Erythroblast (primary cell): ENCODE data around the gene RALGPS1.

ENCODE experiments used
- DNase-seq, 2 experiments: peaks; one replicate each; lab custom pipeline; 2025; lab: John Stamatoyannopoulos, UW
- GATA1 ChIP-seq: IDR thresholded peaks from 2 replicates; pipeline ENCODE4 v1.6.1; 2011; ENCODE audit warnings: low read depth, mild to moderate bottlenecking, control low read depth, low read length, moderate library complexity
- POLR2A ChIP-seq: IDR thresholded peaks from 2 replicates; pipeline ENCODE4 v1.6.1; 2011; ENCODE audit warnings: mild to moderate bottlenecking, low read length

RALGPS1 gene

DNA sequence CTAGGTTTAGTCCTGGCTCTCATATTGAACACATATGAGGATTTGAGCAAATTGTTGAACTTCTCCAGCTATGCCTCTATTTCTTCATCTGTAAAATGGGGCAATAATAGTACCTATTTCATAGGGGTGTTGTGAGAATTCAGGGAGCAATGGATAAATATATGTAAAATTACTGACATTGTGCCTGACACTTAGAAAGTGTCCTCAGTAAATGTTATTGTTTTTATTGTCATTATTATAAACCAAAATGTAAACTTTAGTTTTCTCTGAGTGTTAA is 106.2 kb downstream of the RALGPS1 start:
- TF ChIP-seq POLR2A (no peak), GATA1 (no peak)

GRCh38 chr9:127021664-127022363 is 107.2 kb downstream of the RALGPS1 start:
- DNase-seq: no peak
- no peak for TF ChIP-seq POLR2A
- no peak for TF ChIP-seq GATA1

More for the DNA sequence above, 106.2 kb downstream of the RALGPS1 start:
- no peak for DNase-seq

DNA sequence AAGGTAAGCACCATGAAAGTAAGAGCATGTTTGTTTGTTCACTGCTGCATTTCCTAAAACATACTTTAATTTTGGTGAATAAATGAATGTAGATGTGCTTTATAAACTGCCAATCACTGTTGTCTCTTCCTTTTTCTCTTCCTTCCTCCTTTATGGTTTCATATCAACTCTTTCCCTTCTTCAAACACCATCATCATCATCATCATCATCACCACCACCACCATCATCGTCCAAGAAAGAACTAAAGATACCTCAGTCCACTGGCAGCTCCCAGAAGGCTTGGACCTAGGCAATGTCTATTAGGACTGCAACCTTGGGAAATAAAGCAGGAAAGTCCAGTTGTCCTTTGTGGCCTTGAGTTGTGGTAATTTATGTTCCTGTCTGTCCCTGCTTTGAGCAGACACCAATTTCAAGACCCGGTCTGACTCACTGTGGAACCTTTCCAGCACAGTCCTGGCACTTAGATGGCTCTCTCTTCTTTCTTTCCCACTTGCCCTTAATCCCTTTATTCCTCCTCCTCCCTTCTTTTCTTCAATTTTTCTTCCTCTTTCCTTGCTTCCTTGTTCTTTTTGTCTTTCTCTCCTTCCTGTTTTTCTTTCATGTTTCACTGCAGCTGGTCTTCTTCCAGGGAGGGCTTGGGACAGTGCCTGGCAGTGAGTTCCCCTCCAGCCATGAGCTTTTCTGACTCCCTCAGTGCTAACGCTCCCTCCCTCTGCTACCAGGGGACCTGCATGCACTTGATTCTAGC is 108.5 kb downstream of the RALGPS1 start:
- TF ChIP-seq GATA1 (no peak), POLR2A (no peak)
- DNase-seq: no peak

DNA sequence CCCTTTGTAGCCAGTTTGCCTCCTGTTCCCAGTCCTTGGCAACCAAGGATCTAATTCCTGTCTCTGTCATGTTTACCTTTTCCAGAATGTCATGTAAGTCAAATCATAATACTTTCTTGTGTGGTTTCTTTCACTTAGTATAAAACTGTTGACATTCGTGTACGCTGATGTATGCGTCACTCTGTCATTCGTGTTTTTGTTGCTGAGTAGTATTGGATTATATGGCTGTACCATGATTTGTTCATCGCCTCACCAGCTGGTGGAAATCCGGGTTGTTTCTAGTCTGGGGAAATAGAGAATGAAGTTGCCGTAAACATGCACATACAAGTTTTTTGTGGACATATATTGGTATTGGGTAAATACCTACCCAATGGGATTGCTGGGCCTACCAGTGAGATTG is 110.5 kb downstream of the RALGPS1 start:
- TF ChIP-seq GATA1 (no peak), POLR2A (no peak)
- no peak for DNase-seq

GRCh38 chr9:127027694-127028093 is 113.1 kb downstream of the RALGPS1 start:
- TF ChIP-seq POLR2A: no peak
- TF ChIP-seq GATA1: no peak

GRCh38 chr9:127029548-127029947 is 115.0 kb downstream of the RALGPS1 start:
- no peak for TF ChIP-seq GATA1
- no peak for TF ChIP-seq POLR2A
- DNase-seq: no peak

More at GRCh38 chr9:127027694-127028093, 113.1 kb downstream of the RALGPS1 start:
- no peak for DNase-seq

DNA sequence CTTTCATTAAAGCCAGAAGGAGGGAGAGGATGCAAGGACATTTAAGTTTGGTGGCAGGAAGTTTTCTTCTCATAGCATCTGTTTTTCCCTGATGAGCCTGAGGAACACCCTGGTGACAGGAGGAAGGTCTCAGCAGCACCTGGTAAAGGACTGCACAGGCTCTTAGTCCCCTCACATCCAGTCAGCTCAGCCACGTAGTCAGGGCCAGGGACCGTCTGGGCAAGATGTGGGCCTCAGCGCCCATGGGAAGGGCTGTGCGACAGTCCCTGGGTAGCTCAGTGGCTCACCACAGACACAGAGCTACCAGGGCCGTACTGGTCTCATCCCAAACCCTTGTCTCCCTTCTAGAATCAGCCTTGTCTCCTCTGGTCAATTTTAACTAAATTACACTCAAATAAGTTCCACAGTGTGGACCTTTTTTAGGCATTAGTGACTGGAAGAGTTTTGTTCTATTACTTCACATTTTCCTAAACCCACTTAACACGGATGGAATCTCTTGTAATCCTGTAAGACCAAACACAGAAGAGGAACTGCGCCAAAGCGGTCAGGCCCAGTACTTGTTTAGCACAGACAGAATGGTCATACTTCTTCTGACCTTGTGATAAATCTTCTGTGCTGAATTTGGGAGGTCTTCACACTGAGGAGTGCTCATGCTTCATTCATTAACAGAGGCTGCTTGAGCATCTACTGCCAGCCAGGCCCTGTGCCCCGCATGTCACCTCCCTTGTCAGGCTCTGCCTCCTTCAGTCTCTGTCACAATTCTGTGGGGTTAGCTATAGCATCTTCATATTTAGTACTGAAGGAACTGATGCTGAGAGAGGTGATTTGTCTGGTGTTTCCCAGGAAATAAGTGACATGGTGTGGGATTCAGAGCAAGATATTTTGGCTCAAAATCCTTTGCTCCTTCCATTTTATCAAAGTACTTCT is 116.5 kb downstream of the RALGPS1 start:
- DNase-seq: no peak
- TF ChIP-seq POLR2A (no peak), GATA1 (no peak)

GRCh38 chr9:127032256-127032655 is 117.7 kb downstream of the RALGPS1 start:
- DNase-seq: no peak
- no peak for TF ChIP-seq GATA1
- no peak for TF ChIP-seq POLR2A

GRCh38 chr9:127033061-127033460 is 118.5 kb downstream of the RALGPS1 start:
- no peak for DNase-seq
- TF ChIP-seq POLR2A (no peak), GATA1 (no peak)

GRCh38 chr9:127033789-127034188 is 119.2 kb downstream of the RALGPS1 start:
- DNase-seq: no peak
- TF ChIP-seq POLR2A: no peak

DNA sequence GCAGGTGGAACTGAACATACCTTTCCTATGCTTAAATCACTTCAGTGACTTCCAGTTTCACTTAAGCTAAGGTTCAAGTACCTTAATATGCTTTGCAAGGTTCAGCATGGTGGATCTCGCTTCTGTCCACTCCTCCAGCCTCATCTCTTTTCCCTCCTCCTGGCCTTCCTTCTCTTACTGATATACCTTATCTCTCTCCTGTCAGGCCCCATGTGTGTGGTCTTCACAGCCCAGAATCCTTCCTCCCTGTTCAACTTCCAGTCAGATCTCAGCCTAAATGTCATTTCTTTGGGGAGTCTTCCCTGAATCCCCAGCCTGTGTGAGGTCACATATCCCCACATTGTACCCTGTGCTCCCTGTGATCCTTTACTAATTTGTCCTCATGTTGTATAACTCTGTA is 120.1 kb downstream of the RALGPS1 start:
- DNase-seq: peak in 1 of 2 experiments; percentile 9
- TF ChIP-seq GATA1: no peak
- no peak for TF ChIP-seq POLR2A

DNA sequence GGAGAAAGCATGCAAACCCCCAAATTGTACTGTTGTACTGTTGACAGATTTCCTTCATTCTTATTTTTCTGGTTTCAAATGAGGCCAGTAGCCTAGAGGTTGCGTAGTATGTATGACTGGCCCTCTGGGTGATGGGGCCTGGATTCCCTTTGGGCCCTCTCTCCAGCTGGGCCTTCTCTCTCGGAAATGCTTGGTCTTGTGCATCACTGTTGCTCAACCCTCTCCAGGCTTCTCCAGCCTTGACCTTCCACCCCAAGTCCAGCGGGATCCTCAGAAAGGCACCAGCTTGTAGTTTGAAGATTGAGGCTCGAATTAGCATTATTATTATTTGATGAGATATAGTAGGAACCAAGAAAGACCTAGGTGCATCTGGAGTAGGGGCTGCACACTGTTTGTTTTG is 120.8 kb downstream of the RALGPS1 start:
- DNase-seq: no peak
- TF ChIP-seq POLR2A: no peak
- TF ChIP-seq GATA1: no peak

GRCh38 chr9:127035948-127036347 is 121.4 kb downstream of the RALGPS1 start:
- TF ChIP-seq POLR2A (no peak), GATA1 (no peak)
- no peak for DNase-seq

- TF ChIP-seq POLR2A: no peak
- TF ChIP-seq GATA1: no peak
- DNase-seq: no peak
Observed at GRCh38 chr9:127036437-127036836, 121.9 kb downstream of the RALGPS1 start.
